GM18508 (cell line): Measurements from ENCODE around the gene TLL2.

Experiments
- ATAC-seq: cut with Tn5 transposase; IDR thresholded peaks from one replicate; pipeline ENCODE4 v1.9.1; 2021; ENCODE audit warnings: moderate number of reproducible peaks; ENCODE audit not compliant: insufficient read depth, unreplicated experiment

Gene TLL2

GRCh38 chr10:96470116-96470743 is 43.5 kb downstream of the TLL2 start:
- ATAC-seq, result no peak

GRCh38 chr10:96468845-96469244 is 44.9 kb downstream of the TLL2 start:
- no peak for ATAC-seq

GRCh38 chr10:96465599-96465998 is 48.1 kb downstream of the TLL2 start:
- no peak for ATAC-seq

- no peak for ATAC-seq
These were observed 50.2 kb downstream of the TLL2 start for GRCh38 chr10:96463562-96463961.

GRCh38 chr10:96462606-96463151 is 51.0 kb downstream of the TLL2 start:
- no peak for ATAC-seq

GRCh38 chr10:96460316-96460715 is 53.4 kb downstream of the TLL2 start:
- ATAC-seq, result no peak

- no peak for ATAC-seq
These were observed 56.4 kb downstream of the TLL2 start for GRCh38 chr10:96457341-96457740.

GRCh38 chr10:96456296-96456840 is 57.4 kb downstream of the TLL2 start:
- no peak for ATAC-seq

- ATAC-seq, result no peak
These were observed 59.7 kb downstream of the TLL2 start for GRCh38 chr10:96453856-96454583.

- ATAC-seq, result no peak
These were observed 61.1 kb downstream of the TLL2 start for GRCh38 chr10:96452494-96453153.

GRCh38 chr10:96450529-96451207 is 63.1 kb downstream of the TLL2 start:
- no peak for ATAC-seq

GRCh38 chr10:96448558-96448957 is 65.2 kb downstream of the TLL2 start:
- ATAC-seq, result no peak

GRCh38 chr10:96448021-96448457 is 65.7 kb downstream of the TLL2 start:
- ATAC-seq, result no peak

GRCh38 chr10:96446966-96447596 is 66.6 kb downstream of the TLL2 start:
- ATAC-seq, result no peak

GRCh38 chr10:96441987-96442643 is 71.6 kb downstream of the TLL2 start:
- ATAC-seq, result no peak

- no peak for ATAC-seq
These were observed 72.3 kb downstream of the TLL2 start for GRCh38 chr10:96441322-96441885.

GRCh38 chr10:96440361-96441292 is 73.1 kb downstream of the TLL2 start:
- no peak for ATAC-seq

- ATAC-seq, result no peak
These were observed 74.0 kb downstream of the TLL2 start for GRCh38 chr10:96439725-96440124.
